HepG2 (cell line): ENCODE data around the gene UROS. TPM values are rescaled to one million over a fixed set of nuclear protein-coding genes. Genes with fewer than 3 reads are reported as not detected.

ENCODE experiments used
- ATAC-seq: fragments of 200-7000 bp; cut with Tn5 transposase; 3 replicates; pipeline ENCODE4 v1.9.1; 2020; ENCODE audit warnings: mild to moderate bottlenecking, moderate library complexity
- BruUV-seq: library from RNA; stranded (reverse); fragments of 400-500 nt; replicated peaks from 2 replicates; lab custom pipeline; 2021; lab: Mats Ljungman, UMichigan
- CTCF ChIA-PET: fragments of 300-600 bp; formaldehyde crosslinking; extraction: SDS; loops from one replicate; lab custom pipeline; 2021; ENCODE audit warnings: low total read pairs, inconsistent platforms, low intra/inter-chr PET ratio; lab: Yijun Ruan, JAX
- POLR2A ChIA-PET: fragments of 350-600 bp; sonication (Branson Sonifier 250); formaldehyde crosslinking; loops from one replicate; lab custom pipeline; 2020; ENCODE audit warnings: antibody characterized with exemption, inconsistent platforms; lab: Yijun Ruan, JAX
- DNase-seq: peaks from one replicate; pipeline ENCODE4 v3.0.0-alpha.2; 2015; ENCODE audit warnings: low spot score
- FAIRE-seq: peaks from 3 replicates; lab custom pipeline; 2011; peaks lifted over from hg19 to GRCh38; lab: Jason Lieb, UNC
- H2AFZ ChIP-seq: one replicate; pipeline ENCODE4 v1.6.1; 2011; ENCODE audit warnings: low read length, inconsistent platforms
- H3K27ac ChIP-seq: fragments of 300-600 bp; 3 replicates; pipeline ENCODE4 v1.8.0; 2011; ENCODE audit warnings: mixed run types, mild to moderate bottlenecking, mixed read lengths, low read length, inconsistent platforms; ENCODE audit not compliant: insufficient read depth; ENCODE audit errors: extremely low read length
- H3K27me3 ChIP-seq, 2 experiments: fragments of 200-600 bp in 1 of 2; 2 replicates in 1 of 2; 3 replicates in 1 of 2; pipeline versions ENCODE4 v1.6.0 to v1.8.0; 2011; ENCODE audit warnings: low read length in 2 of 2, mild to moderate bottlenecking in 2 of 2, moderate library complexity in 2 of 2, inconsistent platforms in 1 of 2; ENCODE audit not compliant: insufficient read depth in 2 of 2, control insufficient read depth in 1 of 2
- H3K36me3 ChIP-seq, 2 experiments: fragments of 200-600 bp in 1 of 2; replicated peaks in 1 of 2; 2 replicates in 1 of 2; 3 replicates in 1 of 2; pipeline versions ENCODE4 v1.5.1 to v1.8.0; 2011; ENCODE audit warnings: low read length in 2 of 2, inconsistent platforms in 1 of 2; ENCODE audit not compliant: insufficient read depth in 2 of 2, control insufficient read depth in 1 of 2
- H3K4me1 ChIP-seq: 2 replicates; pipeline ENCODE4 v1.5.1; 2012; ENCODE audit warnings: low read length, inconsistent platforms; ENCODE audit not compliant: insufficient read depth
- H3K4me2 ChIP-seq: 2 replicates; pipeline ENCODE4 v1.6.0; 2011; ENCODE audit warnings: low read depth, low read length, inconsistent platforms
- H3K4me3 ChIP-seq, 3 experiments: fragments of 200-600 bp in 1 of 3; sonication (generic), shearing (Covaris generic) in 1 of 3; replicated peaks in 1 of 3; 2 replicates each; pipeline ENCODE4 v1.5.1; 2011 to 2016; ENCODE audit warnings: low read length in 3 of 3, inconsistent platforms in 2 of 3, low read depth in 2 of 3, mild to moderate bottlenecking in 2 of 3, control low read depth in 1 of 3, mixed read lengths in 1 of 3; ENCODE audit not compliant: insufficient read depth in 1 of 3
- H3K79me2 ChIP-seq: one replicate; pipeline ENCODE4 v1.6.1; 2011; ENCODE audit warnings: low read length, inconsistent platforms; ENCODE audit not compliant: insufficient read depth
- H3K9ac ChIP-seq: 2 replicates; pipeline ENCODE4 v1.6.0; 2011; ENCODE audit warnings: mild to moderate bottlenecking, low read depth, low read length, inconsistent platforms; ENCODE audit not compliant: insufficient read depth
- H3K9me3 ChIP-seq: 2 replicates; pipeline ENCODE4 v1.5.1; 2012; ENCODE audit warnings: mild to moderate bottlenecking, low read length
- H4K20me1 ChIP-seq: 2 replicates; pipeline ENCODE4 v1.6.0; 2011; ENCODE audit warnings: inconsistent platforms, mild to moderate bottlenecking, low read length, moderate library complexity; ENCODE audit not compliant: insufficient read depth
- FOXA3 ChIP-seq: IDR thresholded peaks from 2 replicates; pipeline ENCODE4 v1.6.1; 2016; ENCODE audit warnings: missing genetic modification reagents, missing compliant biosample characterization
- FOXP1 ChIP-seq, 2 experiments: fragments of 450-650 bp in 1 of 2; IDR thresholded peaks; 2 replicates each; pipeline ENCODE4 v1.6.1; 2017 to 2018; ENCODE audit warnings: antibody characterized with exemption in 1 of 2
- HINFP ChIP-seq: sonication (generic); formaldehyde crosslinking; IDR thresholded peaks from 2 replicates; pipeline ENCODE4 v1.4.0; 2020; ENCODE audit warnings: low read depth, mild to moderate bottlenecking, missing genetic modification reagents
- KLF15 ChIP-seq: sonication (generic); formaldehyde crosslinking; IDR thresholded peaks from 2 replicates; pipeline ENCODE4 v1.8.1; 2023; ENCODE audit warnings: borderline replicate concordance, mild to moderate bottlenecking, inconsistent platforms, missing genetic modification reagents, mixed read lengths
- WGBS: methylation state at CpG from one replicate; pipeline ENCODE4 v1.1.6; 2017; ENCODE audit warnings: low lambda C conversion rate; 5-methylcytosine and 5-hydroxymethylcytosine counted together
- in situ Hi-C: cut with HindIII; loops from 2 replicates; pipeline ENCODE4 v1.10.0; 2017; ENCODE audit warnings: low pct_unique_long_range_greater_than_20kb; ENCODE audit not compliant: extremely low pct_ligation_motif_present
- intact Hi-C: fragments of 100-400 bp; cut with micrococcal nuclease; formaldehyde crosslinking; loops from one replicate; pipeline ENCODE4 v1.10.0; 2022; ENCODE audit not compliant: unreplicated experiment
- polyA plus RNA-seq, 8 experiments: library from polyadenylated mRNA; depleted of rRNA in 3 of 8; stranded (reverse) in 7 of 8; unstranded in 1 of 8; fragments of >200 nt; fragmentation: Illumina TruSeq in 4 of 8; extraction: Trizol in 4 of 8; gene quantifications; 2 replicates each; pipeline versions ENCODE4 v1.2.1 to v1.2.3, GENCODE V29; 2011 to 2016; ENCODE audit warnings: low read depth in 4 of 8, missing spikeins in 1 of 8, mixed read lengths in 1 of 8; ENCODE audit not compliant: insufficient read depth in 1 of 8
- total RNA-seq, 5 experiments: library from RNA; depleted of rRNA; stranded (reverse); fragments of >200 nt; fragmentation: Illumina TruSeq; extraction: Trizol; gene quantifications; 2 replicates each; pipeline ENCODE4 v1.2.3, GENCODE V29; 2016; ENCODE audit warnings: low read depth in 1 of 5
- TF ChIP-seq, protein P1 (sequence below): sonication (generic); formaldehyde crosslinking; IDR thresholded peaks from 2 replicates; pipeline ENCODE4 v1.4.0; 2020; ENCODE audit warnings: missing genetic modification reagents
- TF ChIP-seq, protein P2 (sequence below): sonication (generic); formaldehyde crosslinking; IDR thresholded peaks from 2 replicates; pipeline ENCODE4 v1.4.0; 2020; ENCODE audit warnings: low read depth, missing genetic modification reagents

Gene UROS
- total and polyA plus RNA-seq, 2 of the 13 experiments (the other 11 are each of a cell fraction or from before 2014, with no cell fraction given), result 14.8 to 49.9 TPM

DNA sequence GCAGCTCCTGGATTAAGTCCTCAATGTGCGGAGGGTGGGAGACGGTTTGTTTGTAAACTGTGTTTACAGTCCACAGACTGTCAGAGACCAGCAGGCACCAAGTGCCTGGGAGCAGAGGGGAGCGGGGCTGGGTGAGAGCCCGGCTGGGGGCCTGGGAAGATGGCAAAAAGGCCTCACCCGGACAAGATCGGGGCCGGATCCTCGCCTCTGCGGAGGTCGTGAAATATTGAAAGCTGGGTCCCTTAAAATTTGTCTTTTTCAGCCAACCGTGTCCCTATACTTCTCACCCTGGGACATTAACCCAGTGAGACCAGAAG is 50.2 kb downstream of the UROS start:
- Histone ChIP-seq H4K20me1 (no peaks in the 10 kb centered on the region), H3K9me3 (no peaks in the 10 kb centered on the region), H3K79me2 (no peaks in the 10 kb centered on the region), H3K4me1 (peaks cover 19% of the 10 kb centered on the region), H3K9ac (no peak overlapping the region), H2AFZ (peak overlapping the region; percentile 16), H3K4me2 (peak overlapping the region; percentile 36; the same call in 1 of the 2 replicates), H3K27me3 (no peaks in the 10 kb centered on the region; a peak in 3 of 5 replicates), H3K27ac (no peak overlapping the region), H3K36me3 (no peaks in the 10 kb centered on the region), H3K4me3 (peak overlapping the region in 1 of 3 experiments; percentile 20; a peak in 1 of 6 replicates)
- FAIRE-seq (no peak), ATAC-seq (peak; percentile 82), DNase-seq (no peak)
- TF ChIP-seq, protein P1, sequence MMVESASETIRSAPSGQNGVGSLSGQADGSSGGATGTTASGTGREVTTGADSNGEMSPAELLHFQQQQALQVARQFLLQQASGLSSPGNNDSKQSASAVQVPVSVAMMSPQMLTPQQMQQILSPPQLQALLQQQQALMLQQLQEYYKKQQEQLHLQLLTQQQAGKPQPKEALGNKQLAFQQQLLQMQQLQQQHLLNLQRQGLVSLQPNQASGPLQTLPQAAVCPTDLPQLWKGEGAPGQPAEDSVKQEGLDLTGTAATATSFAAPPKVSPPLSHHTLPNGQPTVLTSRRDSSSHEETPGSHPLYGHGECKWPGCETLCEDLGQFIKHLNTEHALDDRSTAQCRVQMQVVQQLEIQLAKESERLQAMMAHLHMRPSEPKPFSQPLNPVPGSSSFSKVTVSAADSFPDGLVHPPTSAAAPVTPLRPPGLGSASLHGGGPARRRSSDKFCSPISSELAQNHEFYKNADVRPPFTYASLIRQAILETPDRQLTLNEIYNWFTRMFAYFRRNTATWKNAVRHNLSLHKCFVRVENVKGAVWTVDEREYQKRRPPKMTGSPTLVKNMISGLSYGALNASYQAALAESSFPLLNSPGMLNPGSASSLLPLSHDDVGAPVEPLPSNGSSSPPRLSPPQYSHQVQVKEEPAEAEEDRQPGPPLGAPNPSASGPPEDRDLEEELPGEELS (CRISPR knock-in tag), result peak; percentile 24; the same call in 1 of the 2 replicates
- no peak for TF ChIP-seq FOXA3 (CRISPR knock-in tag)
- no peak for TF ChIP-seq KLF15 (CRISPR knock-in tag)
- no peak for TF ChIP-seq FOXP1 (IDR thresholded peaks at IDR 0.05)
- TF ChIP-seq FOXP1 (CRISPR knock-in tag; IDR thresholded peaks at IDR 0.05), result peak; percentile 34; the same call in 1 of the 2 replicates
- no peak for TF ChIP-seq HINFP
- TF ChIP-seq, protein P2, sequence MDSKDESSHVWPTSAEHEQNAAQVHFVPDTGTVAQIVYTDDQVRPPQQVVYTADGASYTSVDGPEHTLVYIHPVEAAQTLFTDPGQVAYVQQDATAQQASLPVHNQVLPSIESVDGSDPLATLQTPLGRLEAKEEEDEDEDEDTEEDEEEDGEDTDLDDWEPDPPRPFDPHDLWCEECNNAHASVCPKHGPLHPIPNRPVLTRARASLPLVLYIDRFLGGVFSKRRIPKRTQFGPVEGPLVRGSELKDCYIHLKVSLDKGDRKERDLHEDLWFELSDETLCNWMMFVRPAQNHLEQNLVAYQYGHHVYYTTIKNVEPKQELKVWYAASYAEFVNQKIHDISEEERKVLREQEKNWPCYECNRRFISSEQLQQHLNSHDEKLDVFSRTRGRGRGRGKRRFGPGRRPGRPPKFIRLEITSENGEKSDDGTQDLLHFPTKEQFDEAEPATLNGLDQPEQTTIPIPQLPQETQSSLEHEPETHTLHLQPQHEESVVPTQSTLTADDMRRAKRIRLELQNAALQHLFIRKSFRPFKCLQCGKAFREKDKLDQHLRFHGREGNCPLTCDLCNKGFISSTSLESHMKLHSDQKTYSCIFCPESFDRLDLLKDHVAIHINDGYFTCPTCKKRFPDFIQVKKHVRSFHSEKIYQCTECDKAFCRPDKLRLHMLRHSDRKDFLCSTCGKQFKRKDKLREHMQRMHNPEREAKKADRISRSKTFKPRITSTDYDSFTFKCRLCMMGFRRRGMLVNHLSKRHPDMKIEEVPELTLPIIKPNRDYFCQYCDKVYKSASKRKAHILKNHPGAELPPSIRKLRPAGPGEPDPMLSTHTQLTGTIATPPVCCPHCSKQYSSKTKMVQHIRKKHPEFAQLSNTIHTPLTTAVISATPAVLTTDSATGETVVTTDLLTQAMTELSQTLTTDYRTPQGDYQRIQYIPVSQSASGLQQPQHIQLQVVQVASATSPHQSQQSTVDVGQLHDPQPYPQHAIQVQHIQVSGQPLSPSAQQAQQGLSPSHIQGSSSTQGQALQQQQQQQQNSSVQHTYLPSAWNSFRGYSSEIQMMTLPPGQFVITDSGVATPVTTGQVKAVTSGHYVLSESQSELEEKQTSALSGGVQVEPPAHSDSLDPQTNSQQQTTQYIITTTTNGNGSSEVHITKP, result 0 out of 2 replicates have a peak, but pooled peaks have one; percentile 52
- WGBS, result 42% methylated on average over 7 of the region's 11 CpGs
- ChIA-PET CTCF (no interaction called here), POLR2A (no interaction called here)
- no TSS peak for BruUV-seq
- in situ Hi-C loops, result no loop called here
- intact Hi-C loops, result loop anchor here (10.0 kb wide), 1 partner anchor 52 kb away; the partner anchor contains the start of genes BCCIP and UROS
